ENCODE measurements around the gene CHST11. TPM values are rescaled to one million over a fixed set of nuclear protein-coding genes. Genes with fewer than 3 reads are reported as not detected.

Gene CHST11
- 6.4 TPM for polyA plus RNA-seq (2013, experiment 1 of 2; ENCODE audit: insufficient read length)
- polyA plus RNA-seq (2013, experiment 2 of 2; ENCODE audit: insufficient read length): 6.1 TPM

- peak; percentile 87 for DNase-seq
Measured at GRCh38 chr12:104456417-104456949, at the start of gene CHST11. Gene CHST11 (plus strand): TSS chr12:104456948.

- DNase-seq: no peak
Measured at GRCh38 chr12:104407438-104407837, 49.3 kb upstream of the CHST11 start.

- DNase-seq: no peak
Measured at GRCh38 chr12:104407922-104408321, 48.8 kb upstream of the CHST11 start.

- no peak for DNase-seq
Measured at GRCh38 chr12:104410326-104410725, 46.4 kb upstream of the CHST11 start.

GRCh38 chr12:104410786-104411185 lies 46.0 kb upstream of the CHST11 start:
- no peak for DNase-seq

GRCh38 chr12:104411826-104412641 lies 44.7 kb upstream of the CHST11 start:
- DNase-seq: no peak

- no peak for DNase-seq
Measured at GRCh38 chr12:104412681-104413080, 44.1 kb upstream of the CHST11 start.

- DNase-seq: no peak
Measured at GRCh38 chr12:104413330-104413729, 43.4 kb upstream of the CHST11 start.

GRCh38 chr12:104414581-104415341 lies 42.0 kb upstream of the CHST11 start:
- no peak for DNase-seq

GRCh38 chr12:104415342-104415980 lies 41.3 kb upstream of the CHST11 start:
- no peak for DNase-seq

- DNase-seq: no peak
Measured at GRCh38 chr12:104416136-104416535, 40.6 kb upstream of the CHST11 start.

GRCh38 chr12:104416585-104416984 lies 40.2 kb upstream of the CHST11 start:
- DNase-seq: no peak

- no peak for DNase-seq
Measured at GRCh38 chr12:104419717-104420116, 37.0 kb upstream of the CHST11 start.

- DNase-seq: no peak
Measured at GRCh38 chr12:104420868-104421267, 35.9 kb upstream of the CHST11 start.

GRCh38 chr12:104421343-104421742 lies 35.4 kb upstream of the CHST11 start:
- DNase-seq: no peak

GRCh38 chr12:104422441-104422840 lies 34.3 kb upstream of the CHST11 start:
- DNase-seq: peak; percentile 13

- no peak for DNase-seq
Measured at GRCh38 chr12:104423273-104423672, 33.5 kb upstream of the CHST11 start.

- DNase-seq: no peak
Measured at GRCh38 chr12:104423809-104424208, 32.9 kb upstream of the CHST11 start.

- DNase-seq: no peak
Measured at GRCh38 chr12:104424955-104425354, 31.8 kb upstream of the CHST11 start.

- DNase-seq: no peak
Measured at GRCh38 chr12:104425614-104426013, 31.1 kb upstream of the CHST11 start.

- DNase-seq: peak; percentile 47
Measured at GRCh38 chr12:104426926-104427546, 29.7 kb upstream of the CHST11 start.

- no peak for DNase-seq
Measured at GRCh38 chr12:104427547-104427938, 29.2 kb upstream of the CHST11 start.
